GM12878 (cell line): ENCODE measurements around the gene CHCHD1.
"Not testable (repeated sequence)": the region's sequence is repeated elsewhere in the genome, so short reads cannot be mapped to it uniquely, and the experiment has no call there.

Experiments used
- JUND ChIP-seq: IDR thresholded peaks from 2 replicates; pipeline ENCODE4 v1.6.1; 2012; ENCODE audit warnings: low read depth, mild to moderate bottlenecking, low read length, improper control_type of control experiment, moderate library complexity
- ZBED1 ChIP-seq: IDR thresholded peaks from 2 replicates; pipeline ENCODE4 v1.6.1; 2016; ENCODE audit warnings: borderline replicate concordance
- ZBTB11 ChIP-seq: fragments of 450-650 bp; formaldehyde crosslinking; IDR thresholded peaks from 2 replicates; pipeline ENCODE4 v1.5.0; 2022; ENCODE audit warnings: mild to moderate bottlenecking, missing genetic modification characterization
- TF ChIP-seq, protein P1 (sequence below): IDR thresholded peaks from 2 replicates; pipeline ENCODE4 v1.6.1; 2012; ENCODE audit warnings: low read length, inconsistent platforms

DNA sequence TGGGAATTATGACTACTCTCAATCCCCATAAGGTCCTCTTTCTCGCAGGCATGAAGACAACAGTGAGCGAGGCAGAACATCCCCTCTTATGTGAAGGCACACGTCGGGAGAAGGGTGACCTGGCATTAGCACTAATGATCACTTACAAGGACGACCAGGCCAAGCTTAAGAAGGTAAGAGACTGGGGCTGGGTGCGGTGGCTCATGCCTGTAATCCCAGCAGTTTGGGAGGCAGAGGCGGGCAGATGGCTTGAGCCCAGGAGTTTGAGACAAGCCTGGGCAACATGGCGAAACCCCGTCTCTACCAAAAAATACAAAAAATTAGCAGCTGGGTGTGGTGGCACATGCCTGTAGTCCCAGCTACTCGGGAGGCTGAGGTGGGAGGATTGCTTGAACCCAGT is 13.6 kb downstream of the CHCHD1 start:
- not testable (repeated sequence) for TF ChIP-seq ZBED1; JUND; ZBTB11 (CRISPR knock-in tag)
- TF ChIP-seq, protein P1, sequence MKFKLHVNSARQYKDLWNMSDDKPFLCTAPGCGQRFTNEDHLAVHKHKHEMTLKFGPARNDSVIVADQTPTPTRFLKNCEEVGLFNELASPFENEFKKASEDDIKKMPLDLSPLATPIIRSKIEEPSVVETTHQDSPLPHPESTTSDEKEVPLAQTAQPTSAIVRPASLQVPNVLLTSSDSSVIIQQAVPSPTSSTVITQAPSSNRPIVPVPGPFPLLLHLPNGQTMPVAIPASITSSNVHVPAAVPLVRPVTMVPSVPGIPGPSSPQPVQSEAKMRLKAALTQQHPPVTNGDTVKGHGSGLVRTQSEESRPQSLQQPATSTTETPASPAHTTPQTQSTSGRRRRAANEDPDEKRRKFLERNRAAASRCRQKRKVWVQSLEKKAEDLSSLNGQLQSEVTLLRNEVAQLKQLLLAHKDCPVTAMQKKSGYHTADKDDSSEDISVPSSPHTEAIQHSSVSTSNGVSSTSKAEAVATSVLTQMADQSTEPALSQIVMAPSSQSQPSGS = not testable (repeated sequence)
